OCI-LY7 (cell line): ENCODE measurements around the gene PDCD1LG2. TPM values are rescaled to one million over a fixed set of nuclear protein-coding genes. Genes with fewer than 3 reads are reported as not detected.
A peak's percentile ranks its signal among the peaks of the same experiment; 100 is the strongest.

ENCODE experiments used
- BruUV-seq: library from RNA; stranded (reverse); fragments of 400-500 nt; replicated peaks from 2 replicates; lab custom pipeline; 2021; lab: Mats Ljungman, UMichigan
- CTCF ChIA-PET: fragments of 300-600 bp; sonication (Branson Sonifier 250); formaldehyde crosslinking; loops from one replicate; lab custom pipeline; 2022; ENCODE audit warnings: antibody characterized with exemption; ENCODE audit not compliant: unreplicated experiment; lab: Charles Lee
- POLR2A ChIA-PET: fragments of 300-600 bp; sonication (Branson Sonifier 250); formaldehyde crosslinking; loops from one replicate; lab custom pipeline; 2022; ENCODE audit warnings: antibody characterized with exemption; lab: Charles Lee
- DNase-seq: peaks from one replicate; pipeline ENCODE4 v3.0.0-alpha.2; 2015; ENCODE audit warnings: low spot score
- H2AFZ ChIP-seq: fragments of 200-600 bp; sonication (generic), shearing (Covaris generic); 2 replicates; pipeline ENCODE4 v1.6.1; 2014; ENCODE audit warnings: mild to moderate bottlenecking, antibody characterized with exemption, low read length, moderate library complexity
- H3K27ac ChIP-seq: fragments of 200-600 bp; sonication (generic); 2 replicates; pipeline ENCODE4 v1.5.1; 2014; ENCODE audit warnings: mixed run types, low read depth, mild to moderate bottlenecking, moderate library complexity, low read length, inconsistent platforms; ENCODE audit not compliant: poor library complexity, severe bottlenecking
- H3K36me3 ChIP-seq: fragments of 200-600 bp; sonication (generic); 2 replicates; pipeline ENCODE4 v1.6.1; 2014; ENCODE audit warnings: mild to moderate bottlenecking, antibody characterized with exemption, low read length, moderate library complexity, mixed read lengths; ENCODE audit not compliant: insufficient read depth
- H3K4me1 ChIP-seq: fragments of 200-600 bp; sonication (generic); 2 replicates; pipeline ENCODE4 v1.5.1; 2014; ENCODE audit warnings: mild to moderate bottlenecking, low read length; ENCODE audit not compliant: insufficient read depth, poor library complexity, severe bottlenecking
- H3K4me2 ChIP-seq: fragments of 200-600 bp; sonication (generic); 2 replicates; pipeline ENCODE4 v1.6.1; 2014; ENCODE audit warnings: mild to moderate bottlenecking, low read length
- H3K4me3 ChIP-seq: fragments of 200-600 bp; sonication (generic); 2 replicates; pipeline ENCODE4 v1.5.1; 2014; ENCODE audit warnings: mild to moderate bottlenecking, low read depth, low read length; ENCODE audit not compliant: poor library complexity, severe bottlenecking
- H3K79me2 ChIP-seq: fragments of 200-600 bp; sonication (generic); 2 replicates; pipeline ENCODE4 v1.6.1; 2016; ENCODE audit warnings: low read depth, mild to moderate bottlenecking, low read length, moderate library complexity, mixed read lengths; ENCODE audit not compliant: insufficient read depth
- H3K9me2 ChIP-seq: fragments of 200-600 bp; sonication (generic); 2 replicates; pipeline ENCODE4 v1.6.1; 2016; ENCODE audit warnings: mild to moderate bottlenecking, low read length, mixed read lengths; ENCODE audit not compliant: insufficient read depth
- H3K9me3 ChIP-seq: fragments of 200-600 bp; sonication (generic); 2 replicates; pipeline ENCODE4 v1.6.1; 2014; ENCODE audit warnings: mild to moderate bottlenecking, mixed run types, low read length, mixed read lengths
- H4K20me1 ChIP-seq: fragments of 200-600 bp; sonication (generic); 2 replicates; pipeline ENCODE4 v1.6.1; 2014; ENCODE audit warnings: mild to moderate bottlenecking, antibody characterized with exemption, low read length, moderate library complexity, mixed read lengths; ENCODE audit not compliant: insufficient read depth
- CTCF ChIP-seq: fragments of 200-600 bp; sonication (generic); conservative IDR thresholded peaks from 2 replicates; pipeline ENCODE4 v1.5.1; 2014; ENCODE audit warnings: mild to moderate bottlenecking, antibody characterized with exemption, low read length, moderate library complexity, mixed read lengths
- EZH2phosphoT487 ChIP-seq: fragments of 200-600 bp; sonication (generic); IDR thresholded peaks from 2 replicates; pipeline ENCODE4 v1.6.1; 2018; ENCODE audit warnings: low read depth, borderline replicate concordance, mild to moderate bottlenecking, mixed run types, antibody characterized with exemption, low read length, moderate library complexity, mixed read lengths
- intact Hi-C: fragments of 100-400 bp; cut with micrococcal nuclease; formaldehyde crosslinking; loops from one replicate; pipeline ENCODE4 v1.10.0; 2022; ENCODE audit not compliant: unreplicated experiment
- total RNA-seq, 2 experiments: library from RNA; depleted of rRNA in 1 of 2; stranded (reverse); fragments of >200 nt in 1 of 2; shearing (Covaris generic) in 1 of 2; gene quantifications; 2 replicates each; pipeline ENCODE4 v1.2.3, GENCODE V29; 2014 to 2022

The PDCD1LG2 gene
- total RNA-seq, 2 experiments from 2014 or later = not detected

GRCh38 chr9:5531101-5531882 lies 21.0 kb downstream of the PDCD1LG2 start:
- H3K79me2 ChIP-seq = no peaks in the 10 kb centered on the region
- peak overlapping the region; percentile 83 for H3K4me2 ChIP-seq
- no peak overlapping the region for H3K27ac ChIP-seq
- no peaks in the 10 kb centered on the region for H4K20me1 ChIP-seq
- CTCF ChIA-PET = interaction anchor here (1.6 to 1.7 kb wide), 2 partner anchors 10 to 59 kb away, joined by 4 to 5 read pairs; no protein-coding TSS in a partner anchor
- no peak overlapping the region for H3K4me3 ChIP-seq
- no TSS peak for BruUV-seq
- intact Hi-C loops = loop anchor here (2.0 to 5.0 kb wide), 3 partner anchors 60 to 94 kb away; partner anchors contain the start of genes CD274 and PLGRKT
- H3K9me3 ChIP-seq = no peaks in the 10 kb centered on the region
- peak; percentile 4 for DNase-seq
- POLR2A ChIA-PET = interaction anchor here (0.7 to 2.5 kb wide), 17 partner anchors 10 to 327 kb away, joined by 3 to 16 read pairs (median 5); partner anchors contain the start of genes PDCD1LG2, PLGRKT and RIC1
- H3K9me2 ChIP-seq = no peaks in the 10 kb centered on the region
- H3K36me3 ChIP-seq = no peaks in the 10 kb centered on the region
- peak overlapping the region; percentile 12; the same call in 1 of the 2 replicates for H2AFZ ChIP-seq
- peaks cover 42% of the 10 kb centered on the region for H3K4me1 ChIP-seq
- TF ChIP-seq EZH2phosphoT487 = no peak
- TF ChIP-seq CTCF = no peak

GRCh38 chr9:5532306-5532705 lies 22.0 kb downstream of the PDCD1LG2 start:
- H3K4me3 ChIP-seq = no peak overlapping the region
- no peaks in the 10 kb centered on the region for H3K9me2 ChIP-seq
- H3K4me2 ChIP-seq = no peak overlapping the region
- TF ChIP-seq EZH2phosphoT487 (no peak), CTCF (no peak)
- no peaks in the 10 kb centered on the region for H3K79me2 ChIP-seq
- POLR2A ChIA-PET = no interaction called here
- H3K27ac ChIP-seq = no peak overlapping the region
- intact Hi-C loops = loop anchor here (5.0 kb wide), 1 partner anchor 95 kb away; the partner anchor contains the start of gene PLGRKT
- H4K20me1 ChIP-seq = no peaks in the 10 kb centered on the region
- CTCF ChIA-PET = no interaction called here
- H3K9me3 ChIP-seq = no peaks in the 10 kb centered on the region
- peaks cover 48% of the 10 kb centered on the region for H3K4me1 ChIP-seq
- H3K36me3 ChIP-seq = no peaks in the 10 kb centered on the region
- no TSS peak for BruUV-seq
- no peak for DNase-seq
- H2AFZ ChIP-seq = no peak overlapping the region

GRCh38 chr9:5532790-5533189 lies 22.5 kb downstream of the PDCD1LG2 start:
- ChIA-PET POLR2A (interaction anchor here (1.2 kb wide), 1 partner anchor 73 kb away, joined by 3 read pairs; no protein-coding TSS in a partner anchor), CTCF (no interaction called here)
- TF ChIP-seq EZH2phosphoT487 (no peak), CTCF (no peak)
- no peaks in the 10 kb centered on the region for H3K9me3 ChIP-seq
- no peaks in the 10 kb centered on the region for H3K79me2 ChIP-seq
- H3K9me2 ChIP-seq = no peaks in the 10 kb centered on the region
- no peaks in the 10 kb centered on the region for H3K36me3 ChIP-seq
- H3K4me3 ChIP-seq = no peak overlapping the region
- H3K27ac ChIP-seq = no peak overlapping the region
- H3K4me2 ChIP-seq = no peak overlapping the region
- intact Hi-C loops = loop anchor here (5.0 kb wide), 1 partner anchor 95 kb away; the partner anchor contains the start of gene PLGRKT
- H2AFZ ChIP-seq = no peak overlapping the region
- peaks cover 48% of the 10 kb centered on the region for H3K4me1 ChIP-seq
- no peak for DNase-seq
- BruUV-seq = no TSS peak
- no peaks in the 10 kb centered on the region for H4K20me1 ChIP-seq
